ENCODE data around the gene GLIS2. TPM values are rescaled to one million over a fixed set of nuclear protein-coding genes. Genes with fewer than 3 reads are reported as not detected.
A peak's percentile ranks its signal among the peaks of the same experiment; 100 is the strongest.

The GLIS2 gene
- total RNA-seq, 1 donor from 2014 or later = 1.2 TPM

DNA sequence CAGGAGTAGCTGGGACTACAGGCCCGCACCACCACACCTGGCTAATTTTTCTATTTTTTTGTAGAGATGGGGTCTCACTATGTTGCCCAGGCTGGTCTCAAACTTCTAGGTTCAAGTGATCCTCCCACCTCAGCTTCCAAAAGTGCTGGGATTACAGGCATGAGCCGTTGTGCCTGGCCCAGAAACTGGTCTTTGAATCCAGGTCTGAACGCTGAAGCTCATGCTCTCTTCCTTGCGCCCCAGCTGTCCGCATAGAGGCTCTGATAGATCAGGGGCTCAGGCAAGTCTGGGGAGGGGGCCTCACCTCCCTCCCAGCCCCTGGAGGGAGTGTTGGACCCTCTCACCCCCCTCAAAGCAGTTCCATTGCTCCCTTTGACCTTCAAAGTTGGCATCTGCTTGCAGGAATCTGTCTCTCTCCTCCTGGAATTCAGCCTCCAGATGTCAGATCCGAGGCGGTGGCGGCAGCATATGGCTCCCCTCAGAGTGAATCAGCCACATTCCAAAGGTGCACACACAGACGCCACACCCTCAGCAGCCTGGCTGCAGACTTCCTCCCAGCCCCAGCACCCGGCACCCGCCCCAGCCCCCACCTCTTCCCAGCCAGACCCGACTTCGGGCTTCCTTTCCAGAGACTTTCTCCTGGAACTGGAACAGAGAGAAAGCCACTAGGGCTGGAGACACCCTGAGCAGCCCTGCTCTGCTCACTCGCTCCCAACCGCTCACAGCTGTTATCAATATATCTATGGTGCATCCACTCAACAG, 16.9 kb upstream of the GLIS2 start:
- DNase-seq = peak; percentile 84

DNA sequence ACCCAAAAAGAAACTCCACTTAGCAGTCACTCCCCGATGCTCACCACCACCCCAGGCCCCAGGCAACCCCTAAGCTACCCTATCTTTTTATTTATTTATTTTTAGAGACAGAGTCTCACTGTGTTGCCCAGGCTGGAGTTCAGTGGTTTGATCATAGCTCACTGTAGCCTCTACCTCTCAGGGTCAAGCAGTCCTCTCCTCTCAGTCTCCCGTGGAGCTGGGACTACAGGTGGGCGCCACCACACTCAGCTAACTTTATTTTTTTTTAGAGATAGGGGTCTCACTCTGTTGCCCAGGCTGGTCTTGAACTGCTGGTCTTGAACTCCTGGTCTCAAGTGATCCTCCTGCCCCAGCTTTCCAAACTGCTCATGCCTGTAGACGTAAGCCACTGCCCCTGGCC, 14.7 kb upstream of the GLIS2 start:
- no peak for DNase-seq

DNA sequence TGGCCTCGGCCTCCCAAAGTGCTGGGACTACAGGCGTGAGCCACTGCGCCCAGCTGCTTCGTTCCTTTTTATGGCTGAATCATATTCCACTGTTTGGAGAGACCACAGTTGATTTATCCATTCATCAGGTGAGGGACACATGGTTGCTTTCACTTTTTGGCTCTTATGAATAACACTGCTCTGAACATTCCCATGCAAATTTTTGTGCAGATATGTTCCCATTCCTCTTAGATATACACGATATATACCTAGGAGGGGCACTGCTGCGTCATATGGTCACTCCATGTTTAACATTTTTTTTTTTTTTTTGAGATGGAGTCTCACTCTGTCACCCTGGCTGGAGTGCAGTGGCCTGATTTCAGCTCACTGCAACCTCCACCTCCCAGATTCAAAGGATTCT, 13.9 kb upstream of the GLIS2 start:
- no peak for DNase-seq

DNA sequence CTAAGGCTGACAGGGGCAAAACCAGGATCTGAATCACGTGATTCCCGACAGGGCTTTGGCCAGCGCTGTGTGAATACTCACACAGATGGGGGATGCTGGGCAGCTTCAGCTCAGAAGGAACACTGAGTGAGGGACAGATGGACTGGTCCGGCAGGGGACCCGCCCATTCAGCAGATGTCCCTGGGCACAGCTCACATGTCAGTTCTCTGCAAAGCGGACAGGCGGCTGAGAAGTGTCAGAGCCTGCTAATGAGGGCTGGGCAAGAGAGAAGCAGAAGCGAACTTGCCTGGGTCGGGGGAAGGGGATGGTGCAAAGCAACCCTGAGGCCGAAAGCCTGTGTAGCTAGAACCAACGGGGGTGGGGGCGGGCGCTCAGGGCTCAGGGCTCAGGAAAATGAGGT, 11.9 kb upstream of the GLIS2 start:
- no peak for DNase-seq

DNA sequence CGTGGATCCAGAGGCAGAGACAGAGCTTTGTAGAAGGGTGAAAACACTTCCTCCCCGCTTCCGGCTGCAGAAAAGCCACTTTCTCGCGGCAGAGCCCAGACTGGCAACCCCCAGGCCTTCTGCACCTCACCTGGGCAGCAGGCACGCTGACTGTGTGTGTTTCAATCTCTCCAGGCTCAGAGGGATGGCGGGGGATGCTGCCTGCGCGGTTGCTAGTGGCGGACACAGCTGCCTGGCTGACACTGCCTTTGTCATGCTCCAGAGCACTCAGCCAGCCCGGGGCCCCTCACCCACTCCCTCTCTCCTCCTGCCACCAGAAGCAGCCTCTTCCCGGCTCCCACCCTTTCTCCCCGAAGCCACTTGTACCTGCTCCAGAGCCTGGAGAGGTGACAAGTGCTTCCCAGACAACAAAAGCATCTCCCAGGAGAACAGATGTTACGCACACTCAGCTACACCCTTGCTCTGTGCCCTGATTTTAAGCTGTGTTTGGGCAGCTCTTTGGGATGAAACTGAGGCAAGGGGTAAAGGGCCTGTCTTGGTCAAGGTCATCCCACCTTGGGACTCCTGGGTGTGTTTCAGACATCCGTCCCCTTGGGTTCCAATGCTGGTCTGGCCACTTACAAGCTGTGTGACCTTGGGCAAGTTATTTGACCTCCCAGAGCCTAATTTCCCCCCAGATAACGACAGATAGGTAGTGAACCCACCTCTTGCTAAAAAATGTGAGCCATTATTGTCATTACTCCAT, 9.2 kb upstream of the GLIS2 start:
- DNase-seq = no peak

DNA sequence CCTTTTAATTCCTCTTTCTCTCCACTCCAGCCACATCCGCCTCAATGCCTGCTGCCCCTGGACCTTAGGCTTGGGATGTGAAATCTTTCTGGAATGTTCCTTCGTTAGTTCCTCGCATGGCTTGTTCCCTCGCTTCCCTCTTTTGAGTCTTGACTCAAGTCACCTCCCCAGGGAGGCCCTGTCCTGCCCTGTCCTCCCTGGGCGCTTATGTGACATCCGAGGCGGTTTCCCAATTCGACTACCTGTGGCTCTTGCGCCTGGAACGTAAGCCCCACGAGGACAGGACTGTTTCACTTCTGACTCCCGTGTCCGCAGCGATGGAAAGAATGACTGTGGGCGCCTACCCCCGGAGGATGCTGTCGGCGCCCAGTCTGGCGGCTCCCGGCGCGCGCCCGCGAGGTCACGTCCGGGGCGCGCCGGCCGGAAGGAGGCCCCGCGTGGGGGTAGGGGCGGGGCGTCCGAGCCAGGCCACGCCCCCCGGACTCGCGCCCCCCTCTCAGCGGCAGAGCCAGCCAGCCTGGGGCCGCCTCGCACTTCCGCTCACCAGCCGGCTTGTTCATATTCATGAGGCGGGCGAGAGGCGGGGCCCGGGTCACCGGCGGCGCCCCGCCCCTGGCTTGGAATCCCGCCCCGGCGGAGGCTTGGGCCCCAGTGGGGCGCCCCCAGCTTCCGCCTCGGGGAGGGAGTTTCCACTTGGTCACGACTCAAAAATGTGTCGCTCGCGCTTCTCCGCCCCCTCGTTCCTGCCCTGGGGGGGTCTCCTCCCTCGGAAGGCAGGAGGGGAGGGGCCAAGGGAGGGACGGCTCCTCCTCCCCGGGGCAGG, 8.4 kb upstream of the GLIS2 start:
- DNase-seq = peak; percentile 86

DNA sequence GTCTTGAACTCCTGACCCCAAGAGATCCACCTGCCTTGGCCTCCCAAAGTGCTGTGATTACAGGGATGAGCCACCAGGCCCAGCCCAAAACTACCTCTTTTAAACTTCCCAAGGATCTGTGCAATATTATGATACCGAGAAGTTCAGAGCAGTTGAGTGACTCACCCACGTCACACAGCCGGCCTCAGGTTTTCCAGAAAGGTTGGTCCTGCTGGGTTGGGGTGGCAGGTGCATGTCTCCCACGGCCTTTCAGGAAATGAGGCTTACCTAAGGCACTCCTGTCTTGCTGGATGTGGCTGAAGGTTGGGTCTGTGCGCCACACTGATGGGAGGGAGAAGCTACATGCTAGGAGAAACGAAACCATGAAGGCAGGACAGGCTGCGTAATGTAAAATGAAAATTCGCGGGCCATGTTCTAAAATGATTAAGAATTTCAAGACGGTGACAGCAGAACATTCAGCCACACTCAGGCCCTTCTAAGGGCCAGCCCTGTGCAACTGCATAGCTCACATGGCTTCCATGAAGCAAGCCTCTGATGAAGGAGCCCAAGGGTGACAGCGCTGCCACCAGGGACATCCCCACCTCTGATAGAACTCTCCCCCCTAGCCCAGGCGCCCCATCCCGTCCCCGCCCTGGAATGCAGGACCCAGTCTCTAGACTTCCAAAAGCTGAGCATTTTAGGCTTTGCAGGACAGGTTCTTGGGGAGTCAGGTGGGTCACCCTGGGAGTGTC, 6.6 kb upstream of the GLIS2 start:
- DNase-seq = no peak

DNA sequence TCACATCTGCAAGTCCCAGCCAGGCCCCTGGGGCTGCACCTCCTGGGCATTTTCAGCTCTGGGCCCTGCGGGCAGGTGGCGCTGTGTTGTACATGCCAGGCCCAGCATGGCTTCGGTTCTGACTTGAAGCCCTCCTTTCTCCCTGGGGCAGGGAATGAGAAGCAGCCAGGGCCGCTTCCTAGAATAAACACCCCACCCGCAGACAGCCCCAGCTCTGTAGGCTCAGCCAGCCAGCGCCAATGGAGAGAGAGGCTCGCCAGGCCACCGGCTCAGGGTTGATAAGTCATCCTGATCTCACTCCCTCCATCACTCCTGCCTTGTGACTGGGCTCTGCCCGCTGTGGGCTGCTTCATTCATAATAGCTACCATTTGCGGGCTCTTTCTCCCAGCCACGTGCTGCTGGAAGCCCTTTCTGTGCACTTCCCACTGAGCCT, 6.0 kb upstream of the GLIS2 start:
- peak; percentile 75 for DNase-seq

DNA sequence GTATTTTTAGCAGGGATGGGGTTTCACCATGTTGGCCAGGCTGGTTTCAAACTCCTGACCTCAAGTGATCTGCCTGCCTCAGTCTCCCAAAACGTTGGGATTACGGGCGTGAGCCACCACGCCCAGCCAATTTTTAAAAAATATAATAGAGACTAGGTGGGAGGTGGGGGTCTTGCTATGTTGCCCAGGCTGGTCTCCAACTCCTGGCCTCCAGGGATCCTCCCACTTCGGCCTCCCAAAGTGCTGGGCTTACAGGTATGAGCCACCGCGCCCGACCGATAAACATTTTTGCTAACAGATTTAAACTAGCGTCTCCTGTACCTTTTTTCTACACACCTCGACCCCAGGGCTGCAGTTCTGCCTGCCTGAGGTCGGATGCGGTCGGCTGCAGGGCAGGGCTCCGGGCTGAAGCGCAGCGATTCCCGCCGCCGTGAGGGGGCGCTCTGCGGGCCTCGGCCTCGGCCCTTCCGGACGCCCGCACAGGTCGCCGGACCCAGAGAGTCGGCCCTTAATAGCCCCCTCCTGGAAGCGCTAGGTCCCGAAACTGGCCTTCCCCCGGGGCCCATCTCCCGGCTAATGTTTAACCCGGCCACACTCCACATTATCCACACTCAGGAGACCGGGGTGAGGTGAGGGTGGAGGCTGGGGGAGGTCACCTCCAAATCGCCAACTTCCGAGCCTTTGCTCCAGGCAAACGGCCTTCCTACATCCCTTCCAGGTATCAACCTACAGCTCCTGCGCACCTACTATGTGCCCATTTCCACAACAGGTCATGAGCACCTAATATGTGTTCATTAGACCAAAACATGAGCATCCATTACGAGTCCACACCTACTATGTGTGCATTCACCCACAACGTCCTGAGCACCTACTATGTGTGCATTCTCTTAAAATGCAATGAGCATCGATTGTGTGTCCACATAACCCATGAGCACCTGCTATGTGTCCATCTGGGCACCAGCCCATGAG, 2.0 kb upstream of the GLIS2 start:
- peak; percentile 75 for DNase-seq

DNA sequence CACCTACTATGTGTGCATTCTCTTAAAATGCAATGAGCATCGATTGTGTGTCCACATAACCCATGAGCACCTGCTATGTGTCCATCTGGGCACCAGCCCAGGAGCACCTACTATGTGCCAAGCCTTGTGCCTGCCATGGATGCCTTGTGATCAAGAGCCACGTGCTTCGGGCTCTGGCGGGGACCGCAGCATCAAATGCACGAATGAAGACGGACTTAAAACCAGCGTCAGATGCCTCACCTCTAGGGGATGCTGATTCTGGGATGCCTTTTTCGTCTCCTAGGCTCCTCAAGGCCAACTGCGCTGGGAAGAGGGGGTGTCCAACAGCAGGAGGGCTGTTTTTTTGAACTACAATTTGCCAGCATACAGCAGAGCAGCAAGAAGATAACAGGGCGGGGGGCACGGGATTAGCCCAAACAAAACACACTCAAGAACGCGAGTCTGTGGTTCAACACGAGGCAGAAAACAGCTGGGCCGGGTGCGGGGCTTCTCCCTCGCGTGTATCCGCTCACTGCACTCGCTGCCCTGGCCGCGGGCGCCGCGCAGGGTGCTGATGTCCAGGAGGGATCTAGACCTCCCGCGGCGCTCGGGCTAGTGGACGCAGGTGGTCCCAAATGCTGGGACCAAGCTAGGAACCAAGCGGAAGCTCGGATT, 1.2 kb upstream of the GLIS2 start:
- peak; percentile 44 for DNase-seq

DNA sequence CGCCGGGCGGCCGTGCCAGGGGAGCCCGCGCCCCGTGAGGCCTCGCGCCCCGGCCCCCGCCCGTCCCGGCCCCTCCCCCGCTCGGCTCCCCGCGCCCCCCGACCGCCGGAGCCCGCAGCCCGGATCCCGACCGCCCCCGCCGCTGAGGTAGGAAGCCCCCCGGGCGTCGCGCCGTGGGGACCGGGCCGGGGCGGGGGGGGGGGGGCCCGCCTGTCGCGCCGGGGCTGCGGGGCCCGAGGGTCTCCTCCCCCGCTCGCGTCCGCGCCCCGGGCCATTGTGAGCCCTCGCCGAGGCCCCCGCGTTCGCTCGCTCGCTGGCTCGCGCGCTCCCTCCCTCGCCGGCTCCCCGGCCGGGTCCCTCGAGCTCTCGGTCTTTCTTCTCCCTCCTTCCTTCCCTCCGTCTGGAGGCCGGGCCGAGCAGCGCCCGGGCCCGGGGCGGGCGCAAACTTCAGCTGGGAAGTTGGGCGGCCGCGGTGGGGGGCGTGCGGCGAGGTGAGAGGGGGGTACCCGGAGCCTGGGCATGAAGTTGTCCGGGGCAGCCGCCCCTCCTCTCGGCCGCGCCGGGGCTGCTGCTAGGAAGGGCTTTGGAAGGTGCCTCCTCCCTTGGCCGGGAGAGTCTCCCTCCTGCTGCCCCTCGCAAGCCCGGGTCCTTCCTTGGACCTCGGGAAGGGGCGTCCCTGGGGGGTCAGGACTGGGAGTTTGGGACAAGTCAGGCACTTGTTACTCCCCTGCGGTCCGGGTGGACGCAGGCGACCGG, 419 bp downstream of the GLIS2 start:
- peak; percentile 26 for DNase-seq

DNA sequence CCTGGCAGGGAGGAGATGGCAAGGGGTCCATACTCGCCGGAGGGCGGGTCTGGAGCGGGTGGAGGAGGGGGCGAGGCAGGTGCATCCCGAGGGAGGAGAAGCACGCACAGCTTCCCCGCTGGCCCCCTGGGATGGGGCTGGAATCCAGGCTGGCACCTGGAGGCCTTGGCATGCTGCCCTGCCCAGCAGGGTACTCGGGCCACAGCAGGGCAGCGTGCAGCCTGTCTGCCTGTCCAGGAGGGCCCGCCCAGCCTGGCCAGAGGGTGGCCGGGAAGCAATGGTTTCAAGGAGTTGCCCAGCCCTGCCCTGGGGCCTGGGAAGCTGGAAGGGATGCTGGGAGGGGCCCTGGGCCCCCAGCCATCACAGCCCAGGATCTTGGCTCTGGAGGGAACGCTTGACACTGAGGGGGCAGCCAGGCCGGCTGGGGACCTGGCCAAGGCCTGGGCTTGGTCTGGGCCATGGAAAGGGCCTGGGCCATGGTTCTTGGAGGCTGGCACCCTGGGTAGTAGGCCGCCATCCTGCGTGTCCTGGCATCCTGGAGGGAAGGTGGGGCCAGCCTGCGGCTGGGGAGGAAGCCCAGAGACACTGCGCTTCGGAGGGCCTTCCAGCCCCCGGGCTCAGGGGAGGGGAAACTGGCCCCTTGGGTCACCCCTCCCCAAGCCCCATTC, 1.1 kb downstream of the GLIS2 start:
- peak; percentile 34 for DNase-seq

DNA sequence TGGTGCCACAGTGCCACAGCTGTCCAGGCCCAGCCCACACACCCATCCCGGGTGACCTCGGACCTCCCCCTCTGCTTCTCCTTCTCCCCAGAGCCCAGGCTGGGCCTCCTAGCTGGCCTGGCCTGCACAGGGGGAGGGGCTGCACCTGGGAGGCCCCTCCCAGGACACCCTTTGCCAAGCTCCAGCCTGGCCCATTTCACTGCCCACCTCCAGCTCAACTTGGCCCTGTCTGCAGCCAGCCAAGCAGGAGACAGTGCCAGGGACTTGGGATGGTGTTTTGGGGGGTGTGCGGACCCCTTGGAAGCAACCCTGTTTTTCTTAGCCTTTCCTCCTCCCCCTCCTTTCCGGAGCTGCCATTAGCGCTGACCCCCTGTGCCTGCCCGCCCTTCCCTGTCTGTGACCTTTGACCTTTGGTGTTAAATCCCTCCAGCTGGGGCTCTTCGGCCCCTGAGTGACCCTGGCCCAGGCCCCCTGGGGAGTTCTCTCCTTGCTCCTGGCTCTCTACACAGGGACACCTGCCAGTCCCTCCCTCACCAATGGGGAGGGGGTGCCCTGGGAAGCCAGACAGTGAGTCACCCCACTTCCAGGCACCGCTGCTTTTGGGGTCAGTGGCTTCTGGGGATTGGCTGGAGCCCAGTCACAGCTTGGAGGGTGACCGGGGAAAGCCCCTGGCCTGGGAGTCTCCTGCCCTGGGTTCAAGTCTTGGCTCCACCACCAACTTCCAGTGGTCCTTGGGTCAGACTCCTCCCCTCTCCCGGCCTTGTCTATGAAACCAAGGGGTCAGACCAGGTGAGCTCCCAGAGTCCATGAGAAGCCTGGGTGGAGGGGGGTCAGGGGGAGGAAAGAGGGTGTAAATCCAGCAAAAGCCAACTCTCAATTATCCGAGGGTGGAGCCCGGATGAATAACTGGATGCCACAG, 1.9 kb downstream of the GLIS2 start:
- DNase-seq = no peak

DNA sequence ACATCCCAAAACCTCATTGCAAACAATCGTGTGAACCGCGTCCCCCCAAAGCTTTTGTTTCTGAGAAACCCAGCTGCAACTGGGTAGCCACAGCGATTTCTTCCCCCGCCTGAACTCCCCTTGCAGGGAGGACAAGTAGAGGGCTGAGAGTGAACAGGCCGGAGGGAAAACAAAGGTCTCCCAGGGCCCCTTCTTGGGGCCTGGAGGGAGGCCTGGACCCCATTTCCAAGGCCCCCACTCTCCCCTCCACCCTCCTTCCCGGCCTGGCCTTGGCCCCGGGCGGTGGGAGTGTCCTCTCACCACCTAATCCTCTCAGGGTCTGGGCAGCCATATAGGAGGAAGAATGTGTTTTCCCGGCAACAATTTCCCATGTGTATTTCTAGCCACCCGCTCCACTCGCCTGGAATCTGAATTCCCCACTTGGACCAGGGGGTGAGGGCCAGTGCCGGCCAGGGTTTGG, 2.6 kb downstream of the GLIS2 start:
- DNase-seq = no peak

DNA sequence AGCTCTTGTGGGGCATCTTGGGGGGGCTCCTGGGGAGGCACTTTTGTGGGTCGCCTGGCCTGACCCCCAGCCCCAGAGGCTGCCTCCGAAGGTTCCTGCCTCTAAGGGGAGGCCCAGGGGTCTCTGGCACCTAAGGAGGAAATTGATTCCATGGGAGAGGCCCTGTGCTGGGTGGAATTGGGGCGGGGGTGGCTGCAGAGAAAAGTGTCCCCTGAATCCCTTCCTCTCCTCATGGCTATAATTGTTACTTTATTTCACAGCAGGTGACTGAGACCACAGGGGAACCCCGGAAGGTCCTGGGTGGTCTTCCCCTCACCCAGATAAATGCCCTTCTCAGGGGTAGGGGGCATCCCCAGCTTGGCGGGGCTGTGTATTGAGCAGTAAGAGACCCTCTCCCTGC, 3.1 kb downstream of the GLIS2 start:
- DNase-seq = no peak

DNA sequence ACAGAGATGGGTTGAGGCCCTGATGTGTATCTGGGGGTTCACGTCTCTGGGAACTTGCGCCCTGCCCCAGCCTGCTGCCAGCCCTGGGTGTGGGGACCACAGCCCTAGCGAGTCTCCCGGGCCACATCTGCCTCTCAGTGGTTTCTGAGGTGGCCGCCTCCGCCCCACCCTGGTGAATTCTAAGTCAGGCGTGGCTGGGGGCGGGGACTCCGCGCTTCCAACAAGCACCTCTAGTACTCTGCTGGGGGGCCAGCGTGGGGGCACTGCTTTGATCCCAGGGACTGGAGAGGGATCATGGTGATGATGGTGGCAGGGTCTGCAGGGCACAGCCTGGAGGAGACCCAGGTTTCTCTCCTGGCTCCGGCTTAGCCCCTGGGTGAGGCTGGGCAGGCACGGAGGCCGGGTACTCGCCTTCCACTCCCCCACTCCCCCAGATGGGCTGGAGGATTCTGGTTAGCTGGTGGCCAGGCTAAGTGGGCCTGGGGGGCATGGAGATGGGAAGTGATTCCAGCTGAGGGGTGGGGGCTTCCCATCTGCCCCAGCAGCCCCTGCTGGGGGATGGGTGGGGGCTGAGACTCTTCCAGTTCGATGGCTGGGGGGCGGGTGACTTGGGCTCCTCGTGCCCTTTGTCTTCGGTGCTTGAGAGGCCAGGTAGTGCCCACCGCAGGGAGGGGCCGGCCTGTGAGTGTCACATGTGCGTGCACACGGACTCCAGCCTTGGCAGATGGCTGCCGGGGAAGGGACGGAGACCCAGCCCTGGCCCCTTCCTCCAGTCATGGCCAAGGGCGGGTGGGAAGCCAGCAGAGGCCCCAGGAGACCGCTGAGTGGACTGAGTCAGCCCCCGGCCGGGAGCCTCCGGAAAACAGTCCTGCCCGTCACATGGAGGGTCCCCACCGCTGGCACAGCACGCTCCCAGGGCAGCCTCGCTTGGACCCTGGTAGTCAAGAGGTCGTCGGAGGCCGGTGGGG, 3.9 kb downstream of the GLIS2 start:
- peak; percentile 25 for DNase-seq

DNA sequence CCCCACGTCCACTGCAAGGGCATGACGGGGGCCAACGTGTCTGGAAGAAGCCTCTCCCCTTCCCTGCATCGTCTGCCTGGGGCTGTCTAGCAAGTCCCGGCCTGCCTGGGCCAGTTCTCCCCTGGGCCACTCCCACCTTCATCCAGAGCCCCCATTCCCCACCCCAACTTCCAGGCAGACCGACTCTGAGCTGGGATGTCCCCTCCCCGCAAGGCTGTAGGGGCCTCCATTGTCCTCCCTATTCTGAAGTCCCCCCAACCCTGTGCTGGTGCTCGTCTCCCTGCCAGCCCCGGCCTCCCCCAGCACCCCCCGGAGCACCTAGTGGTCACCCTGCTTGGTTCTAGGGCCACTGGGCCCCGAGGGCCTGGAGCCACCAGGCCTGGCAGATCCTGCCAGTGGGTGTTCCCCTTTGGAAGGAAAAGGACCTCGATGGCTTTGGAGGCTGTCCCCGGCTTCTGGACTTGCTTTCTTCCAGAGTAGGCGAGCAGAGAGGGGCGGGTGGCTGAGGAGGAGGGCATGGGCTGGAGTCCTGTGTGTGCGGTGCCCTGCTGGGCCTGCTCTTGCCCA, 4.8 kb downstream of the GLIS2 start:
- DNase-seq = no peak

Data from dermis blood vessel endothelial cell (primary cell).